SK-N-SH treated with all-trans-retinoic acid at 6 μM for 48 hours (cell line): Measurements from ENCODE around the gene CAMK1.

Experiments used
- ATAC-seq: fragments of 200-7000 bp; cut with Tn5 transposase; 3 replicates; pipeline ENCODE4 v1.9.1; 2020; ENCODE audit warnings: mild to moderate bottlenecking, moderate library complexity
- ARNTL ChIP-seq: fragments of 450-650 bp; formaldehyde crosslinking; IDR thresholded peaks from 2 replicates; pipeline ENCODE4 v1.5.0; 2020; ENCODE audit warnings: low read depth, mild to moderate bottlenecking, moderate library complexity, borderline replicate concordance
- BACH2 ChIP-seq: fragments of 250-450 bp; sonication (Bioruptor Pico); IDR thresholded peaks from 2 replicates; pipeline ENCODE4 v1.9.0; 2021; ENCODE audit warnings: mild to moderate bottlenecking, borderline replicate concordance
- CSDC2 ChIP-seq: fragments of 250-450 bp; sonication (Bioruptor Pico); IDR thresholded peaks from 2 replicates; pipeline ENCODE4 v1.5.0; 2020; ENCODE audit warnings: mild to moderate bottlenecking, moderate library complexity
- ESRRG ChIP-seq: fragments of 250-450 bp; sonication (Bioruptor Pico); IDR thresholded peaks from 2 replicates; pipeline ENCODE4 v1.6.1; 2021; ENCODE audit warnings: mild to moderate bottlenecking
- GLIS3 ChIP-seq: fragments of 250-450 bp; sonication (Bioruptor Pico); IDR thresholded peaks from 2 replicates; pipeline ENCODE4 v1.5.0; 2020; ENCODE audit warnings: mild to moderate bottlenecking, moderate library complexity
- ISL1 ChIP-seq: fragments of 250-450 bp; sonication (Bioruptor Pico); IDR thresholded peaks from 2 replicates; pipeline ENCODE4 v2.1.2; 2022; ENCODE audit warnings: mild to moderate bottlenecking, moderate library complexity
- OSR1 ChIP-seq: fragments of 250-450 bp; sonication (Bioruptor Pico); IDR thresholded peaks from 2 replicates; pipeline ENCODE4 v1.8.0; 2022; ENCODE audit warnings: moderate library complexity, mild to moderate bottlenecking, inconsistent platforms
- PPARA ChIP-seq: fragments of 250-450 bp; sonication (Bioruptor Pico); IDR thresholded peaks from 2 replicates; pipeline ENCODE4 v1.5.0; 2020; ENCODE audit warnings: mild to moderate bottlenecking, borderline replicate concordance
- RARB ChIP-seq: fragments of 250-450 bp; sonication (Bioruptor Pico); IDR thresholded peaks from 2 replicates; pipeline ENCODE4 v1.8.0; 2021; ENCODE audit warnings: mild to moderate bottlenecking, moderate library complexity
- TCF4 ChIP-seq: fragments of 250-450 bp; sonication (Bioruptor Pico); IDR thresholded peaks from 2 replicates; pipeline ENCODE4 v1.8.0; 2021; ENCODE audit warnings: mild to moderate bottlenecking, moderate library complexity, borderline replicate concordance
- TOX ChIP-seq: fragments of 250-450 bp; sonication (Bioruptor Pico); IDR thresholded peaks from 2 replicates; pipeline ENCODE4 v1.8.0; 2021; ENCODE audit warnings: mild to moderate bottlenecking, moderate library complexity, borderline replicate concordance
- ZC3H10 ChIP-seq: fragments of 250-450 bp; sonication (Bioruptor Pico); IDR thresholded peaks from 2 replicates; pipeline ENCODE4 v1.5.1; 2021; ENCODE audit warnings: mild to moderate bottlenecking, moderate library complexity
- ZFP3 ChIP-seq: fragments of 250-450 bp; sonication (Bioruptor Pico); IDR thresholded peaks from 2 replicates; pipeline ENCODE4 v1.5.0; 2020; ENCODE audit warnings: mild to moderate bottlenecking, moderate library complexity
- ZFP30 ChIP-seq: fragments of 450-650 bp; formaldehyde crosslinking; IDR thresholded peaks from 2 replicates; pipeline ENCODE4 v1.5.0; 2022; ENCODE audit warnings: mild to moderate bottlenecking, moderate library complexity
- ZNF565 ChIP-seq: fragments of 450-650 bp; formaldehyde crosslinking; conservative IDR thresholded peaks from 2 replicates; pipeline ENCODE4 v1.5.0; 2020; ENCODE audit warnings: low read depth, mild to moderate bottlenecking, moderate library complexity
- ZNF70 ChIP-seq: fragments of 450-650 bp; formaldehyde crosslinking; IDR thresholded peaks from 2 replicates; pipeline ENCODE4 v1.5.0; 2020; ENCODE audit warnings: mild to moderate bottlenecking, moderate library complexity
- ZNF8 ChIP-seq: fragments of 450-650 bp; formaldehyde crosslinking; IDR thresholded peaks from 2 replicates; pipeline ENCODE4 v1.5.0; 2020; ENCODE audit warnings: mild to moderate bottlenecking, moderate library complexity
- TF ChIP-seq, protein P1 (sequence below): fragments of 250-450 bp; sonication (Bioruptor Pico); IDR thresholded peaks from 2 replicates; pipeline ENCODE4 v1.5.0; 2020; ENCODE audit warnings: mild to moderate bottlenecking, moderate library complexity
- TF ChIP-seq, protein P2 (sequence below): fragments of 250-450 bp; sonication (Bioruptor Pico); IDR thresholded peaks from 2 replicates; pipeline ENCODE4 v1.5.1; 2021; ENCODE audit warnings: mild to moderate bottlenecking, moderate library complexity
- TF ChIP-seq, protein P3 (sequence below): fragments of 250-450 bp; sonication (Bioruptor Pico); IDR thresholded peaks from 2 replicates; pipeline ENCODE4 v1.5.1; 2020; ENCODE audit warnings: low read depth, mild to moderate bottlenecking, moderate library complexity
- TF ChIP-seq, protein P4 (sequence below): fragments of 250-450 bp; sonication (Bioruptor Pico); IDR thresholded peaks from 2 replicates; pipeline ENCODE4 v1.8.0; 2020; ENCODE audit warnings: mild to moderate bottlenecking, moderate library complexity, borderline replicate concordance
- TF ChIP-seq, protein P5 (sequence below): fragments of 250-450 bp; sonication (Bioruptor Pico); IDR thresholded peaks from 2 replicates; pipeline ENCODE4 v1.8.0; 2021; ENCODE audit warnings: low read depth, mild to moderate bottlenecking, moderate library complexity, borderline replicate concordance

Gene CAMK1

DNA sequence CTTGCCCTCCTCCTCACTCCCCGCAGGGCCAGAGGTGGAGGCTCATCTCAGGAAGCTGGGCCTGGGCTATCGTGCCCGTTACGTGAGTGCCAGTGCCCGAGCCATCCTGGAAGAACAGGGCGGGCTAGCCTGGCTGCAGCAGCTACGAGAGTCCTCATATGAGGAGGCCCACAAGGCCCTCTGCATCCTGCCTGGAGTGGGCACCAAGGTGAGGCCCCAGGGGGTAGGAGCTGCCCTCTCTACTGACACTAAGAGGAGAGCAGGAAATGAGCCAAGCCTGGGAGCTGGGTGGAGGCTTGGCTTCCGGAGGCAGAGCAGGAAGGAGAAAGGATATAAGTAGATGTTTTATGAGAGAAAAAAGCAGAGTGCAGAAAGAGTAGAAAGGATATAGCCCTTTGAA, 15.1 kb downstream of the CAMK1 start:
- ATAC-seq = no peak
- TF ChIP-seq ZFP30 = no peak
- TF ChIP-seq PPARA (CRISPR knock-in tag) = no peak
- TF ChIP-seq CSDC2 (CRISPR knock-in tag) = no peak
- TF ChIP-seq RARB (CRISPR knock-in tag) = no peak
- TF ChIP-seq ZNF70 = no peak
- TF ChIP-seq, protein P1, sequence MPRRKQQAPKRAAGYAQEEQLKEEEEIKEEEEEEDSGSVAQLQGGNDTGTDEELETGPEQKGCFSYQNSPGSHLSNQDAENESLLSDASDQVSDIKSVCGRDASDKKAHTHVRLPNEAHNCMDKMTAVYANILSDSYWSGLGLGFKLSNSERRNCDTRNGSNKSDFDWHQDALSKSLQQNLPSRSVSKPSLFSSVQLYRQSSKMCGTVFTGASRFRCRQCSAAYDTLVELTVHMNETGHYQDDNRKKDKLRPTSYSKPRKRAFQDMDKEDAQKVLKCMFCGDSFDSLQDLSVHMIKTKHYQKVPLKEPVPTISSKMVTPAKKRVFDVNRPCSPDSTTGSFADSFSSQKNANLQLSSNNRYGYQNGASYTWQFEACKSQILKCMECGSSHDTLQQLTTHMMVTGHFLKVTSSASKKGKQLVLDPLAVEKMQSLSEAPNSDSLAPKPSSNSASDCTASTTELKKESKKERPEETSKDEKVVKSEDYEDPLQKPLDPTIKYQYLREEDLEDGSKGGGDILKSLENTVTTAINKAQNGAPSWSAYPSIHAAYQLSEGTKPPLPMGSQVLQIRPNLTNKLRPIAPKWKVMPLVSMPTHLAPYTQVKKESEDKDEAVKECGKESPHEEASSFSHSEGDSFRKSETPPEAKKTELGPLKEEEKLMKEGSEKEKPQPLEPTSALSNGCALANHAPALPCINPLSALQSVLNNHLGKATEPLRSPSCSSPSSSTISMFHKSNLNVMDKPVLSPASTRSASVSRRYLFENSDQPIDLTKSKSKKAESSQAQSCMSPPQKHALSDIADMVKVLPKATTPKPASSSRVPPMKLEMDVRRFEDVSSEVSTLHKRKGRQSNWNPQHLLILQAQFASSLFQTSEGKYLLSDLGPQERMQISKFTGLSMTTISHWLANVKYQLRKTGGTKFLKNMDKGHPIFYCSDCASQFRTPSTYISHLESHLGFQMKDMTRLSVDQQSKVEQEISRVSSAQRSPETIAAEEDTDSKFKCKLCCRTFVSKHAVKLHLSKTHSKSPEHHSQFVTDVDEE (CRISPR knock-in tag) = no peak
- TF ChIP-seq ZNF565 (CRISPR knock-in tag) = no peak
- no peak for TF ChIP-seq ZC3H10 (CRISPR knock-in tag)
- no peak for TF ChIP-seq ZFP3 (CRISPR knock-in tag)
- no peak for TF ChIP-seq ARNTL (CRISPR knock-in tag)

DNA sequence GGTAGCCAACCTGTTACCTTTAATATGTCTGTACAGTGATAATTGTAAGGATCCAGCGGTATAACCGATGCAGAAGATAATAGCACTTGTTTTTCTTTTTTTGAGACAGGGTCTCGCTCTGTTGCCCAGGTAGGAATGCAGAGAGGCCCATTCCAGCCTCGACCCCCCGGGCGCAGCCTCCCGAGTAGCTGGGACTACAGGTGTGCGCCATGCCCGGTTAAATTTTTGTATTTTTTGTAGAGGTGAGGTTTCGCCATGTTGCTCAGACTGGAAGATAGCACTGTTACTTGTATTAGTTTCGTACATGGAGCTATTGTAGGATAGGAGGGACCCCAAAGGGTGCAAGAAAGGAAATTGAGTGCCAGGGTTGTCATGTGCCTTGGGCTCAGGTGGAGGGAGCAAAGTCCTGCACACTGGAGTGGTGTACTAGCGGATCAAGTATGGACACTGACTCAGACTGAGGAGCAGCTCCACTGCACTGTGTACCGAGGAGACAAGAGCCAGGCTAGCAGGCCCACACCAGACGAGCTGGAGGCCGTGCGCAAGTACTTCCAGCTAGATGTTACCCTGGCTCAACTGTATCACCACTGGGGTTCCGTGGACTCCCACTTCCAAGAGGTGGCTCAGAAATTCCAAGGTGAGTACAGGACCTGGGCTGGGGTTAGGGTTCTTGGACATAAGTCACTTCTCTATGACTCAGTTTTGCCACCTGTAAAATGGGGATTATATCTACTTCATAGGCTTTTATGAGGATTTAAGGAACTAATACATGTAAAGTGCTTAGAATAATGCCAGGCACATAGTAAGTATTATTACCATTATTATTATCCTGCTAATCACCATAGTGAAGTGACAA, 19.0 kb downstream of the CAMK1 start:
- 0 out of 3 replicates have a peak, but pooled peaks have one; percentile 6 for ATAC-seq
- TF ChIP-seq BACH2 (CRISPR knock-in tag) (no peak), TCF4 (no peak), RARB (CRISPR knock-in tag) (no peak), ZFP30 (no peak), ZC3H10 (CRISPR knock-in tag) (no peak), ISL1 (CRISPR knock-in tag) (no peak), ARNTL (CRISPR knock-in tag) (no peak), ESRRG (CRISPR knock-in tag) (no peak), TOX (no peak), ZNF8 (CRISPR knock-in tag) (no peak), ZFP3 (CRISPR knock-in tag) (no peak), ZNF70 (no peak), GLIS3 (CRISPR knock-in tag) (no peak), OSR1 (CRISPR knock-in tag) (no peak), PPARA (CRISPR knock-in tag) (no peak)
- TF ChIP-seq, protein P2, sequence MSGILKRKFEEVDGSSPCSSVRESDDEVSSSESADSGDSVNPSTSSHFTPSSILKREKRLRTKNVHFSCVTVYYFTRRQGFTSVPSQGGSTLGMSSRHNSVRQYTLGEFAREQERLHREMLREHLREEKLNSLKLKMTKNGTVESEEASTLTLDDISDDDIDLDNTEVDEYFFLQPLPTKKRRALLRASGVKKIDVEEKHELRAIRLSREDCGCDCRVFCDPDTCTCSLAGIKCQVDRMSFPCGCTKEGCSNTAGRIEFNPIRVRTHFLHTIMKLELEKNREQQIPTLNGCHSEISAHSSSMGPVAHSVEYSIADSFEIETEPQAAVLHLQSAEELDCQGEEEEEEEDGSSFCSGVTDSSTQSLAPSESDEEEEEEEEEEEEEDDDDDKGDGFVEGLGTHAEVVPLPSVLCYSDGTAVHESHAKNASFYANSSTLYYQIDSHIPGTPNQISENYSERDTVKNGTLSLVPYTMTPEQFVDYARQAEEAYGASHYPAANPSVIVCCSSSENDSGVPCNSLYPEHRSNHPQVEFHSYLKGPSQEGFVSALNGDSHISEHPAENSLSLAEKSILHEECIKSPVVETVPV (CRISPR knock-in tag) = no peak
- TF ChIP-seq, protein P3, sequence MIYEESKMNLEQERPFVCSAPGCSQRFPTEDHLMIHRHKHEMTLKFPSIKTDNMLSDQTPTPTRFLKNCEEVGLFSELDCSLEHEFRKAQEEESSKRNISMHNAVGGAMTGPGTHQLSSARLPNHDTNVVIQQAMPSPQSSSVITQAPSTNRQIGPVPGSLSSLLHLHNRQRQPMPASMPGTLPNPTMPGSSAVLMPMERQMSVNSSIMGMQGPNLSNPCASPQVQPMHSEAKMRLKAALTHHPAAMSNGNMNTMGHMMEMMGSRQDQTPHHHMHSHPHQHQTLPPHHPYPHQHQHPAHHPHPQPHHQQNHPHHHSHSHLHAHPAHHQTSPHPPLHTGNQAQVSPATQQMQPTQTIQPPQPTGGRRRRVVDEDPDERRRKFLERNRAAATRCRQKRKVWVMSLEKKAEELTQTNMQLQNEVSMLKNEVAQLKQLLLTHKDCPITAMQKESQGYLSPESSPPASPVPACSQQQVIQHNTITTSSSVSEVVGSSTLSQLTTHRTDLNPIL = no peak
- TF ChIP-seq, protein P4, sequence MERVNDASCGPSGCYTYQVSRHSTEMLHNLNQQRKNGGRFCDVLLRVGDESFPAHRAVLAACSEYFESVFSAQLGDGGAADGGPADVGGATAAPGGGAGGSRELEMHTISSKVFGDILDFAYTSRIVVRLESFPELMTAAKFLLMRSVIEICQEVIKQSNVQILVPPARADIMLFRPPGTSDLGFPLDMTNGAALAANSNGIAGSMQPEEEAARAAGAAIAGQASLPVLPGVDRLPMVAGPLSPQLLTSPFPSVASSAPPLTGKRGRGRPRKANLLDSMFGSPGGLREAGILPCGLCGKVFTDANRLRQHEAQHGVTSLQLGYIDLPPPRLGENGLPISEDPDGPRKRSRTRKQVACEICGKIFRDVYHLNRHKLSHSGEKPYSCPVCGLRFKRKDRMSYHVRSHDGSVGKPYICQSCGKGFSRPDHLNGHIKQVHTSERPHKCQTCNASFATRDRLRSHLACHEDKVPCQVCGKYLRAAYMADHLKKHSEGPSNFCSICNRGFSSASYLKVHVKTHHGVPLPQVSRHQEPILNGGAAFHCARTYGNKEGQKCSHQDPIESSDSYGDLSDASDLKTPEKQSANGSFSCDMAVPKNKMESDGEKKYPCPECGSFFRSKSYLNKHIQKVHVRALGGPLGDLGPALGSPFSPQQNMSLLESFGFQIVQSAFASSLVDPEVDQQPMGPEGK (CRISPR knock-in tag) = no peak
- TF ChIP-seq, protein P5, sequence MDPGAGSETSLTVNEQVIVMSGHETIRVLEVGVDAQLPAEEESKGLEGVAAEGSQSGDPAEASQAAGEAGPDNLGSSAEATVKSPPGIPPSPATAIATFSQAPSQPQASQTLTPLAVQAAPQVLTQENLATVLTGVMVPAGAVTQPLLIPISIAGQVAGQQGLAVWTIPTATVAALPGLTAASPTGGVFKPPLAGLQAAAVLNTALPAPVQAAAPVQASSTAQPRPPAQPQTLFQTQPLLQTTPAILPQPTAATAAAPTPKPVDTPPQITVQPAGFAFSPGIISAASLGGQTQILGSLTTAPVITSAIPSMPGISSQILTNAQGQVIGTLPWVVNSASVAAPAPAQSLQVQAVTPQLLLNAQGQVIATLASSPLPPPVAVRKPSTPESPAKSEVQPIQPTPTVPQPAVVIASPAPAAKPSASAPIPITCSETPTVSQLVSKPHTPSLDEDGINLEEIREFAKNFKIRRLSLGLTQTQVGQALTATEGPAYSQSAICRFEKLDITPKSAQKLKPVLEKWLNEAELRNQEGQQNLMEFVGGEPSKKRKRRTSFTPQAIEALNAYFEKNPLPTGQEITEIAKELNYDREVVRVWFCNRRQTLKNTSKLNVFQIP (CRISPR knock-in tag) = no peak
- TF ChIP-seq, protein P1 (CRISPR knock-in tag) = no peak
